COLO668 (cell line): ENCODE measurements around the gene NOXA1.

ENCODE experiments used
- DNase-seq: peaks from one replicate; lab custom pipeline; 2025; ENCODE audit not compliant: unreplicated experiment; lab: John Stamatoyannopoulos, UW

NOXA1 gene

DNA sequence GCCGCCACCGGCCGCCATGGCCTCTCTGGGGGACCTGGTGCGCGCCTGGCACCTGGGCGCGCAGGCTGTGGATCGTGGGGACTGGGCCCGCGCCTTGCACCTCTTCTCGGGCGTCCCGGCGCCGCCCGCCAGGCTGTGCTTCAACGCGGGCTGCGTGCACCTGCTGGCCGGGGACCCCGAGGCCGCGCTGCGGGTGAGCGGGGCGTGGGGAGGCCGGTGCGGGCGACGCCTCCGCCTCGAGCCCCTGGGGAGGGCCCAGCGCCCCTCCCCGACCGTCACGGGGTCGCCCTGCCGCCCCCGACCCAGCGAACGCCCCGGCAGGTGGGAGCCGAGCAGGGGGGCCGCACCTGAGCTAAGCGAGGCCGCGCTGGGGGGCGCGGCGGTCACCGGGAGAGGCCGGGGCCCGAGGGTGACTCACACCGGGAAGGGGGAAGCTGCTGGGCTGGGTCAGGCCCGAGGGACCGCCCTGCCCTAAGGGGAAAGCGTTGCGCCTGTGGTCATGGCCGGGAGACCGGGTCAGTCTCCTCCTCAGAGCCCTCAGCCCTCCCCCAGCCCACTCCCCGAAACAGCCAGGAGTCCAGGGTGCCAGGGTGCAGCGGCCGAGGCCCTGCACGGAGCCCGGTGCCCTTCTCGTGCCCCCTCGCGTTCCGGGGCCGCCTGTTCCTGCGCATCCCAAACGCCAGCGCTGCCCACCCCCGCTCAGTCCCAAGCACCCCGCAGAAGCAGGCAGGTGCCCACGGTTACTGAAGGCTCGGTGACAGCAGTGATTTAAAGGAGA, 510 bp downstream of the NOXA1 start:
- DNase-seq: peak; percentile 64

DNA sequence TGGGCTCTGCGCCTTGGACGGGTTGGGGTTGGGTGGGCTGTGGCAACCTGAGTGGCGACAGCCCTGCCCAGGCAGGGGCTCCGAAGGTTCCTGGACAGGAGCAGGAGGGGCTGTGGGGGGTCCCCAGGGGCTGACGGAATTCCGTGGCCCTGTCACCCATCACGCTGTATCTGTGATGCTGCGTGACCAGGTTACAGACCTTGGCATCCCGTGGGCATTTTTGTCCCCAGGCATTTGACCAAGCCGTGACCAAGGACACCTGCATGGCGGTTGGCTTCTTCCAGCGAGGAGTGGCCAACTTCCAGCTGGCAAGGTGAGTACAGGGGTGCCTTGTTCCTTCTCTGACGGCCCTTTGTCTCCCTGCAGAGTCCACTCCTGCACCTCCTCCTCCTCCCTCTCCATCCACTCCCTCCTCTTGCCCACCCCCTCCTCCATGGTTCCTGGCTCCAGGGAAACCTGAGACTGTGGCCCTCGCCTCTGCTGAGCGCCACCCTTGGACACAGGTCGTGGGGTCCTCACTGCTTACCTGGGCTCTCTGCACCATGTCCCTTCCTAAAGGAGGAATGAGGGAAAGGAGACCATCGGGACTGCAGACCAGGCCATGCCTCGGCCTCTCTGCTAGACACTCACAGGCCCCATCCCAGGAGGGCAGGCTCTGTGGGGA, 3.0 kb downstream of the NOXA1 start:
- no peak for DNase-seq

GRCh38 chr9:137427454-137428310, 4.5 kb downstream of the NOXA1 start:
- DNase-seq: no peak

DNA sequence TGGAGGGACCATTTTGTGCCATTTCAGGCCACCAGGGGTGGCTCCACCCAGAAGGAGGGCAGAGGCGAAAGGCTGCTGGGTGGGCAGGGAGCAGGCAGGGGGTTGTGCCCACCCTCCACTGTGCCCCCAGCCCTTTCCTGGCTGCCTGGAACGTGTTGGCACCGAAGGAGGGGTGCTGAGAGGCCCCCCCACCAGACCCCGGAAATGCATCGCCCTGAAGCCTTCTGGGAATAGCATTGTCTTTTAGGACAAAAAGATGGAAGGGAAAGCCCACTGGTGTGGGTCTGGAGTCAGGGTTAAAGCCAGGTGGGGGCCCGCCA, 5.1 kb downstream of the NOXA1 start:
- no peak for DNase-seq

DNA sequence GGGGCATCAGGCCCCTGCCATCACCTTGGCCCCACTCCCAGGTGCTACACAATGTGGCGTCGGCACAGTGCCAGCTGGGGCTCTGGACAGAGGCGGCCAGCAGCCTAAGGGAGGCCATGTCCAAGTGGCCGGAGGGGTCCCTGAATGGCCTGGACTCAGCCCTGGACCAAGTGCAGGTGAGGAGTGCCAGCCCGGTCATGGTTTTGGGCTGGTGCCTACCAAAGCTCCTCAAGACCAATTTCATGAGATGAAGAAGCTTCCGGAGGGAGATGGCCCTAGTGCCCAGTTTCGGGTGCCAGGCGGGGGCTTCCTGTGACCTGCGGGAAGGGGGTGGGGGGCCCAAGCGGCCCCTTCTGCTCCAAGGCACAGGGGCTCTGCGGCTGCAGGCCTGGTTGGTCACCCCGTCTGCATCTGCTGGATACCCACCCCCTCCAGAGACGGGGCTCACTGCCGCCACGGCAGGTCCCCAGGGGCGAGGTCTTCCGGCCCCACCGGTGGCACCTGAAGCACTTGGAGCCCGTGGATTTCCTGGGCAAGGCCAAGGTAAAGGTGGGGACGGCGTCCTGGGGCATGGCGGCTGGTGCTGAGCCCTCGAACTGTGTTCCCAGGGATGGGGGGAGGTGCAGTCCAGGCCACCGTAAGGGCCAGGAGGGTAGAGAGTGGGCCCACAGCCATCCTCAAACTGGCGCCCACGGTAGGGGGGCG, 5.8 kb downstream of the NOXA1 start:
- no peak for DNase-seq

DNA sequence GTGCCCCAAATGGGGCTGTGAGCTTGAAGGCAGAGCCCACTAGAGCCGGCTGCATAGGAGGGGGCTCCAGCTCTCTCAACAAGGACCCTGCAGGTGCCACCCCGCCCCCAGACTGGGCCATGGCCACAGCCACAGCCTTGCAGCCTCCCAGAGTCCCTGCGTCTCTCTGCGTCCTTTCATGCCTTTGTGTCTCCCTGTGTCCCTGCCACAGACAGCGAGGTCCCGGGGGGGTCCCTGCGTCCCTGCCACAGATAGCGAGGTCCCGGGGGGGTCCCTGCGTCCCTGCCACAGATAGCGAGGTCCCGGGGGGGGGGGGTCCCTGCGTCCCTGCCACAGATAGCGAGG, 6.3 kb downstream of the NOXA1 start:
- DNase-seq: no peak

DNA sequence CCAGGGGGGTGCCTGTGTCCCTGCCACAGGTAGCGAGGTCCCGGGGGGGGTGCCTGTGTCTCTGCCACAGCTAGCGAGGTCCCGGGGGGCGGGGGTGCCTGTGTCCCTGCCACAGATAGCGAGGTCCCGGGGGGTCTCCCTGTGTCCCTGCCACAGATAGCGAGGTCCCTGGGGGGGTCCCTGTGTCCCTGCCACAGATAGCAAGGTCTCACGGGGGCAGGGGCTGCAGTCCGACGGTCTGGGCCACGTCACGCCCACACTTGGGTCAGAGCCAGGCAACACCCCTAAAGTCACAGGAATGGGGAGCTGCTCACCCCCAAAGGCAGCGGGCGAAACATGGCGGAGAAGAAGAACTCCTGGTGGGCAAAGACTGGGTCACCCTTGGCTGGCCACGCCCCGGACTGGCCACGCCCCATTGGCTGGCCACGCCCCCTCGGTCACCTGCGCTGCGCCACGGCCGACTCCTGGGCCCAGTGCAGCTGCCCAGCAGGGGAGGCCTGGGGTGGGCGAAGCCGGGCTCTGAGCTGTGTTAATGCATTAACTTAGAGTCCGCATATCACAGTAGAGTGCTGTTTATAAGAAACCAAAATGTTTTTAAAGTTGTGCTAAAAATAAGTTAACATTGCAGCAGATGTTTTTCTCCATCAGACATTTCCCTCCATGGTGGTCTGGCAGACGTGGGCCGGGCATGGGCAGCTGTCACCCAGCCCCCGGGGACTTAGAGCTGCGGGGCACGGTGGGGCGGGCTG, 7.0 kb downstream of the NOXA1 start:
- peak; percentile 66 for DNase-seq

DNA sequence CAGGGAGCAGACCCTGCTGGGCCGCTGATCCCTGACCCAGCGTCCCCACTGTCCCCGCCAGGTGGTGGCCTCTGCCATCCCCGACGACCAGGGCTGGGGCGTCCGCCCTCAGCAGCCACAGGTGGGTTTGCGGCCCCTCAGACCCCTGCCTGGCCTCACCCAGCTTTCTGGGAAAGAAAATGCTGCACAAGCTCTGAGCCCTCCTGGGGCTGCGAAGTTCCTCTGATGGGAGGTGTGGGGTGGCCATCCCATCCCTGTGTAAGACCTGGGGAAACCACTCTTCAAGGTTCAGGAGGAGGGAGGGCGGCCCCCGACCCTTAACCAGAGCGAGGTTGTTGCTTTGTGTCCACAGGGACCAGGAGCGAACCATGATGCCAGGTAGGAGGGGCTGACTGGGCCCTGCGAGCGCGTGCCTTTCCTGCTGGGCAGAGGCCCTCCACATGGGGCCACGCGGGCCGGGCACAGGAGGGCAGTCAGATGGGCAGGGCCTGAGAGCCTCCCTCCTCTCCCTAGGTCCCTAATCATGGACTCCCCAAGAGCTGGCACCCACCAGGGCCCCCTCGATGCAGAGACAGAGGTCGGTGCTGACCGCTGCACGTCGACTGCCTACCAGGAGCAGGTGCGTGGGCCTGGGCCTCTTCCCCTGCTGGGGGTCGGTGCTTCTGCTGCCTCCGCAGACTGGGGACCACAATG, 7.7 kb downstream of the NOXA1 start:
- DNase-seq: no peak

DNA sequence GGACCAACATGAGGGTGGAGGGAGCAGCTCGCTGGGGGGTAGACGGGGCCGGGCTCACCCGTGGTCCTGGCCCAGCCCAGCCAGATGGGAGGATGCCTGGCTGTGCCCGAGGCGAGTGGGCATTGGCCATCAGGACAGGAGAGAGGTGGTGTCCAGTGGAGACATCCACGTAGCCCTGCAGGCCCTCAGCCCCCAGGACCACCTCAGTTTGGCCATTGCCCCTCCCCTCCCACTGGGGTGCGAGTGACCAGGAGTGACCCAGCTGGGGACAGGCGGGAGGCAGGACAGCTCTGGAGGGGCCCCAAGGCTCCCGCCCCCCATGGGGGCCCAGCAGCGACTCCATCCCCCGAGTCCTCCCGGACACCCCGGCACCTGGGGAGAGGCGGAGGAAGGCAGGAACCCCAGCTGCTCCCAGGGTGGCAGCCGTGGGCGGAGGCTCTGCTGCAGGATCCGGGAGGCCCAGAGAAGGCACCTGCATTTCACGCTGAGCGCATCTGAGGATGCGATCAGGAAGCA, 8.3 kb downstream of the NOXA1 start:
- DNase-seq: peak; percentile 38

GRCh38 chr9:137432687-137433348, 9.6 kb downstream of the NOXA1 start:
- DNase-seq: no peak

- no peak for DNase-seq
These were observed 10.2 kb downstream of the NOXA1 start for GRCh38 chr9:137433349-137433915.

- DNase-seq: no peak
These were observed 10.8 kb downstream of the NOXA1 start for GRCh38 chr9:137433916-137434431.

DNA sequence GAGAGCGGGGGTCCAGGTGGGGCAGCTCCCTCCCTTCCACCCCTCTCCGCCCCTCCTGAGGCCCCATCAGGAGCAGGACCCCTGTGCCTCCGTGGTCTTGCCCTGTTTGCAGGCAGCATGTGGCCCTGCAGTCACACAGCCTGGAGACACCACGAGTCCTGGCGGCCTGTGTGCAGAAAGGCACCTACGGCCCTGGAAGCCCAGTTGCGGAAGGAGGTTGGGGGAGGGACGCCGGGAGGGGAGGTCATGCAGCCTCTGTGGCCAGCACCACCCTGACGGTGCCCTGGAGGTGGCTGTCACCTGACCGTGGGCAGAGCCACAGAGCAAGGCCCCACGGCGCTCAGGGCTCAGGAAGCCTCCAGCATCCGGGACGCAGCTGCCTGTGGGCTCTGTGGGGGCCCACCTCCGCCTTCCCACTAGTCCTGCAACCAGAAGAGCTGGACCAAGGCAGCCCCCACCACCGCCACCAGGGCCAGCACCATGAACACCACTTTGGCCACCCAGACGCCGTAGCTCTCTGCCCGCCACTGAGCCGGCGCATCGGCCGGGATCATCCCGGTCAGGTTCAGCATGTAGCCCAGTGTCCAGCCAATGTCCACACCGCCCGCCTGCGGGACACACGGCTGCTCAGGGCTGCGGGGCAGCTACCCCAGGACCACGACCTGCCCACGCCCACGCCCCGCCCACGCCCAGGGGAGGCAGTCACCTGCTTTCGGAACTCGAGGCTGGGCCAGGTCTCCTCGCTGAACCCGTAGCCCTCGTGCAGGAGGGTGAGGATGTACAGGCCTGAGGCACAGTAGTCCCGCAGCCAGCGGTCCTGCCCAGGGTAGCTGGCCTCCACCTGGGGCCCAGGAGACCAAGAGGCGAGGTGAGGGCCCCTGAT, 11.5 kb downstream of the NOXA1 start:
- DNase-seq: no peak

GRCh38 chr9:137435381-137435891, 12.2 kb downstream of the NOXA1 start:
- no peak for DNase-seq

DNA sequence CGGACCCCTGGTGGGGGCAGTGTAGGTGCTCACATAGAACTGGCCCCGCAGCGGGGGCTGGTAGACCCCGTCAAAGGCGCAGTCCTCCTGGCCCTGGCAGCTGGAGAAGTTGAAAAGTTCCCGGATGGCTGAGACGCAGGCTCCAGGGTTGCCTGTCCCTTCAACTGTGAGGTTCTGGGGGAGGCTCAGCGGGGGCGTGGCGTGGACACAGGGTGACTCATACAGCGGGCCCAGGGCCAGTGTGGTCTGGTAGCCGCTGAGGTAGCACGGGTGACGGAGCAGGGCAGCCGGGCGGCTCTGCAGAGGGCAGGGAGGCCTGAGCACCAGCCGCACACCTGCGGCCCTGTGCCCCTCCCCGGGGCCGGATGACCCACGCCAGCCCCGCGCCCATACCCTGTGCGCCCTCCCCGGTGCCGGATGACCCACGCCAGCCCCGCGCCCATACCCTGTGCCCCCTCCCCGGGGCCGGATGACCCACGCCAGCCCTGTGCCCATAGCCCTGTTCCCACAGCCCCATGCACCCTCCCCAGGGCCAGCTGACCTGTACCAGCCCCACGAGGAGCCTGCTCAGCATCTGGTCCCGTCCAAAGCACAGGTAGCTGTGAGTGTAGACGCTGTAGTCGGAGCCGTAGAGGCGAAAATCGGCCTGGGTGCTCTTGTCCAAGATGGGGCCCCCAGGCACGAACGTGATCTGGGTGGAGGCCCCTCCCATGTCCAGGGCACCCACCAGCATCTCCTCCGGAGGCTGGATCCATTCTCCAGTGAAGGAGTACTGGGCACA, 13.0 kb downstream of the NOXA1 start:
- DNase-seq: peak; percentile 79

DNA sequence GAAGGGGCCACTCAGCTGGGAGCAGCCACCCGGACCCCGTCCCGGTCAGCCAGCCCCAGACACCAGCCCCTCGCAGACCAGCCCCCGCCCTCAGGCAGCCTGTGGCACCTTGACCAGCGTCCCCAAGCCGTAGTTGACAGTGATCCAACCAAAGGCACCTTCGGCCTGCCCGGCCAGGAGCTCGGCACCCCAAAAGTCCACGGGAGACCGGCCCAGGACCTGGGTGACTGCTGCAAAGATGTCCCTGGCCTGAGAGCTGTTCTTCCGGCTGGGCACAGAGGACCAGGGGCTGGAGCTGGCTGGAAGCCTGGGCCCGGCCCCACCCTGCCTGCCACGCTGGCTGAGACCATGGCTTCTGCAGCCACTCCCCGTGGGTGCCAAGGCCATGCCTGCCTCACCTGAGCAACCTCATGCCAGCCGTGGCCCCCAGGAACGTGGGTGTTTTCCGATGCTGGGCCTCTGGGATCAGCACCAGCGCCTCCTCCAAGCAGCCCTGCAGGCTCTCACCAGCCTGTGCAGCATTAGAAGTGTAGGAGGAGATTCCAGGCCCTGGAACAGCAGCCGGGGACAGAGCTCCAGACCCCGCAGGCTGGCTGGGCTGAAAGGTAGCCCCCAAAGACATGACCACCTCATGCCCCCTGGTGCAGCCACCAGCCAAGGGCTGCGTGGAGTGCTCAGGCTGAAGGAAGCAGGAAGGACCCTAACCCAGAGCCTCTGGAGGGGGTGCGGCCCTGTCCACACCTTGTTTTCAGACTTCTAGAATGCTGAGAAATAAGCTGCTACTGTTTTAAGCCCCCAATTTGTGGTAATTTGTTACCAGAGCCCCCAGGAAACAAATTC, 13.8 kb downstream of the NOXA1 start:
- no peak for DNase-seq
